Measurements from ENCODE around the gene AK4. TPM values are rescaled to one million over a fixed set of nuclear protein-coding genes. Genes with fewer than 3 reads are reported as not detected.
A peak's percentile ranks its signal among the peaks of the same experiment; 100 is the strongest.
"Not testable (repeated sequence)": the region's sequence is repeated elsewhere in the genome, so short reads cannot be mapped to it uniquely, and the experiment has no call there.

The AK4 gene
- polyA plus RNA-seq, 2 of the 4 experiments (the other 2 are of a cell fraction): 10.6 to 25.9 TPM

DNA sequence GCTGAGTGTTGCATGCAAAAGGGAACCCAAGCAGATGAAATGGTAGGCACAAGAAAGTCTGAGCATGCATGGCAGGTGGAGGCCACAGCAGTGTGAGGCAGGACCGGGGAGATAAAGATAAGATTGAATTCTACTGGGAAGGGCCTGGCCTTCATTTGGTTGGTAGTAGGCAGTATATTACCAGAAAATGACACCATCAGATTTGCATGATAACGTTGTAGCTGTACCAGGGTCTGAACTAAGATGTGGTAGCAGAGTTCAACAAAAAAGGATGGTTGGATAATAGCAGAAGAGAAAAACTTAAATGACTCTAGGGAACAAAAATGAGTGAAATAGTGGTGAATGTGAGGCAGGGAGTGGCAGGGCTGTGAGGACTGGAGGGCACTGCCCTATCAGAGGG, 85.8 kb downstream of the AK4 start:
- 79% methylated on average over 2 of the region's 2 CpGs for WGBS (ENCODE audit: missing lambda C conversion rate)
- Histone ChIP-seq H3K4me2 (no peak overlapping the region), H3K4me3 (no peak overlapping the region), H3K9me3 (no peaks in the 10 kb centered on the region; the same call in 2 of the 3 replicates), H3K4me1 (no peaks in the 10 kb centered on the region), H3K27ac (no peak overlapping the region)
- FAIRE-seq: no peak
- TF ChIP-seq HOXB13 (CRISPR knock-in tag; IDR thresholded peaks at IDR 0.05; ENCODE audit: low read depth) (no peak), SMC3 (IDR thresholded peaks at IDR 0.05) (no peak), RAD21 (conservative IDR thresholded peaks at IDR 0.05 in 1 of 2, IDR thresholded peaks at IDR 0.05 in 1 of 2) (no peak), CHD2 (IDR thresholded peaks at IDR 0.05; ENCODE audit: low read length, partially characterized antibody) (no peak), GATA3 (IDR thresholded peaks at IDR 0.05; ENCODE audit: borderline replicate concordance) (no peak), EHMT2 (IDR thresholded peaks at IDR 0.05; ENCODE audit: low read depth) (no peak), KDM5A (IDR thresholded peaks at IDR 0.05) (no peak), TFCP2L1 (CRISPR knock-in tag; IDR thresholded peaks at IDR 0.05) (no peak), JUNB (IDR thresholded peaks at IDR 0.05) (no peak), RNF2 (IDR thresholded peaks at IDR 0.05; ENCODE audit: borderline replicate concordance, low read depth) (no peak), TP53 (CRISPR knock-in tag; IDR thresholded peaks at IDR 0.05) (no peak), MYC (IDR thresholded peaks at IDR 0.05; ENCODE audit: borderline replicate concordance, low read length) (no peak)
- TF ChIP-seq, protein P1, sequence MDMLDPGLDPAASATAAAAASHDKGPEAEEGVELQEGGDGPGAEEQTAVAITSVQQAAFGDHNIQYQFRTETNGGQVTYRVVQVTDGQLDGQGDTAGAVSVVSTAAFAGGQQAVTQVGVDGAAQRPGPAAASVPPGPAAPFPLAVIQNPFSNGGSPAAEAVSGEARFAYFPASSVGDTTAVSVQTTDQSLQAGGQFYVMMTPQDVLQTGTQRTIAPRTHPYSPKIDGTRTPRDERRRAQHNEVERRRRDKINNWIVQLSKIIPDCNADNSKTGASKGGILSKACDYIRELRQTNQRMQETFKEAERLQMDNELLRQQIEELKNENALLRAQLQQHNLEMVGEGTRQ (IDR thresholded peaks at IDR 0.05): no peak
- TF ChIP-seq, protein P2, sequence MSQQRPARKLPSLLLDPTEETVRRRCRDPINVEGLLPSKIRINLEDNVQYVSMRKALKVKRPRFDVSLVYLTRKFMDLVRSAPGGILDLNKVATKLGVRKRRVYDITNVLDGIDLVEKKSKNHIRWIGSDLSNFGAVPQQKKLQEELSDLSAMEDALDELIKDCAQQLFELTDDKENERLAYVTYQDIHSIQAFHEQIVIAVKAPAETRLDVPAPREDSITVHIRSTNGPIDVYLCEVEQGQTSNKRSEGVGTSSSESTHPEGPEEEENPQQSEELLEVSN (IDR thresholded peaks at IDR 0.05; ENCODE audit: borderline replicate concordance, low read depth): no peak
- TF ChIP-seq, protein P3, sequence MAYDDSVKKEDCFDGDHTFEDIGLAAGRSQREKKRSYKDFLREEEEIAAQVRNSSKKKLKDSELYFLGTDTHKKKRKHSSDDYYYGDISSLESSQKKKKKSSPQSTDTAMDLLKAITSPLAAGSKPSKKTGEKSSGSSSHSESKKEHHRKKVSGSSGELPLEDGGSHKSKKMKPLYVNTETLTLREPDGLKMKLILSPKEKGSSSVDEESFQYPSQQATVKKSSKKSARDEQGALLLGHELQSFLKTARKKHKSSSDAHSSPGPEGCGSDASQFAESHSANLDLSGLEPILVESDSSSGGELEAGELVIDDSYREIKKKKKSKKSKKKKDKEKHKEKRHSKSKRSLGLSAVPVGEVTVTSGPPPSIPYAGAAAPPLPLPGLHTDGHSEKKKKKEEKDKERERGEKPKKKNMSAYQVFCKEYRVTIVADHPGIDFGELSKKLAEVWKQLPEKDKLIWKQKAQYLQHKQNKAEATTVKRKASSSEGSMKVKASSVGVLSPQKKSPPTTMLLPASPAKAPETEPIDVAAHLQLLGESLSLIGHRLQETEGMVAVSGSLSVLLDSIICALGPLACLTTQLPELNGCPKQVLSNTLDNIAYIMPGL (CRISPR knock-in tag; IDR thresholded peaks at IDR 0.05; ENCODE audit: borderline replicate concordance): no peak
- no peak for ATAC-seq
- ChIA-PET POLR2A (no interaction called here), CTCF (interaction anchor here (1.1 kb wide), 1 partner anchor 454 kb away, joined by 3 read pairs; no protein-coding TSS in a partner anchor)
- no peak for DNase-seq (ENCODE audit: low read depth in 1 of 2, low spot score in 1 of 2)

DNA sequence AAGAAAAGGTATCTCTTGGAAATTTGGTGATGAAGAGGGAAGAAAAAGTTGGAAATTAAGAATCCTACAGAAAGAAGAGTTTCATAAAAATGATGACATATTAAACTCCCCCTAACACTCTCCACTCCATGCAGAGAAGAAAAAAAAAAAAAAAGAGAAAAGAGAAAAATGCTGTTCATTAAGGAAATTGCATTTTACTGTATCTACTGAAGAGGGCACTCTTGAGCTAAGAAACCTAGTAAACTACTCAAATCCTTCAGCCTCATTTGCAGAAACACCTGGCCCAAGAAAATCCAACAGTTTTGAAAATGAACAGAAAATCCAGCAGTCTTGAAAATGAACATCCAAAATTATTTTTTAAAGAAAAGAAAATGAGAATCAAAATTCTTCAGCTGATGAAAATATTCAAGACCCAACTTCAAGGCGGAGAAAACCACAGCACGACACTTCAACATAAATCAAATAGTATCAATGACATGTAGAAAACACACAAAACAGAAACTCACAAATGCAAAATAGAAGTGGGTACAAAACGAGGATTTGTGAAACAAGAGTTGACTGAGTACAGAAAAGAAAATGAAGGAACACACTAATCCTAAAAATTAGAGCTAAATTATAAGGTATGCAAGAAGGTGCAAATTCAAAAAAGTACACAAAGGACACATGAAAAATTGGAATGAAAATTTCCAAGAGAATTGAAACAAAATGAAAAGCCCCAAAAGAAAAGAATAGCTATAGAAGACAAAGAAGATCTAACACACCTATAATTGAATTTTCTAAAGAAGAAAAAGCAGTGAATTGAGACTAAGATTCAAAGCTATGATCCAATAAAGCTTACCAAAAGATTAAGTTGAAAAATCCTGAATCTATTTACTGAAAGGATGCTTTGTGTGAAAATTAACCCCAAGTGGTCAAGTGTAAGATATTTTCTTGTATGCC, 88.1 kb downstream of the AK4 start:
- 68% methylated on average over 3 of the region's 3 CpGs for WGBS (ENCODE audit: missing lambda C conversion rate)
- H3K4me2 ChIP-seq: no peak overlapping the region
- TF ChIP-seq SMC3 (IDR thresholded peaks at IDR 0.05) (peak; percentile 36; the same call in 2 of the 3 replicates), ZSCAN20 (CRISPR knock-in tag; IDR thresholded peaks at IDR 0.05) (no peak), RAD21 (conservative IDR thresholded peaks at IDR 0.05 in 1 of 2, IDR thresholded peaks at IDR 0.05 in 1 of 2) (peak; percentile 40 to 70; a peak in 3 of 5 replicates), JUN (IDR thresholded peaks at IDR 0.05) (no peak), CHD2 (IDR thresholded peaks at IDR 0.05; ENCODE audit: low read length, partially characterized antibody) (no peak)
- TF ChIP-seq, protein P2 (IDR thresholded peaks at IDR 0.05; ENCODE audit: borderline replicate concordance, low read depth): no peak
- TF ChIP-seq, protein P4, sequence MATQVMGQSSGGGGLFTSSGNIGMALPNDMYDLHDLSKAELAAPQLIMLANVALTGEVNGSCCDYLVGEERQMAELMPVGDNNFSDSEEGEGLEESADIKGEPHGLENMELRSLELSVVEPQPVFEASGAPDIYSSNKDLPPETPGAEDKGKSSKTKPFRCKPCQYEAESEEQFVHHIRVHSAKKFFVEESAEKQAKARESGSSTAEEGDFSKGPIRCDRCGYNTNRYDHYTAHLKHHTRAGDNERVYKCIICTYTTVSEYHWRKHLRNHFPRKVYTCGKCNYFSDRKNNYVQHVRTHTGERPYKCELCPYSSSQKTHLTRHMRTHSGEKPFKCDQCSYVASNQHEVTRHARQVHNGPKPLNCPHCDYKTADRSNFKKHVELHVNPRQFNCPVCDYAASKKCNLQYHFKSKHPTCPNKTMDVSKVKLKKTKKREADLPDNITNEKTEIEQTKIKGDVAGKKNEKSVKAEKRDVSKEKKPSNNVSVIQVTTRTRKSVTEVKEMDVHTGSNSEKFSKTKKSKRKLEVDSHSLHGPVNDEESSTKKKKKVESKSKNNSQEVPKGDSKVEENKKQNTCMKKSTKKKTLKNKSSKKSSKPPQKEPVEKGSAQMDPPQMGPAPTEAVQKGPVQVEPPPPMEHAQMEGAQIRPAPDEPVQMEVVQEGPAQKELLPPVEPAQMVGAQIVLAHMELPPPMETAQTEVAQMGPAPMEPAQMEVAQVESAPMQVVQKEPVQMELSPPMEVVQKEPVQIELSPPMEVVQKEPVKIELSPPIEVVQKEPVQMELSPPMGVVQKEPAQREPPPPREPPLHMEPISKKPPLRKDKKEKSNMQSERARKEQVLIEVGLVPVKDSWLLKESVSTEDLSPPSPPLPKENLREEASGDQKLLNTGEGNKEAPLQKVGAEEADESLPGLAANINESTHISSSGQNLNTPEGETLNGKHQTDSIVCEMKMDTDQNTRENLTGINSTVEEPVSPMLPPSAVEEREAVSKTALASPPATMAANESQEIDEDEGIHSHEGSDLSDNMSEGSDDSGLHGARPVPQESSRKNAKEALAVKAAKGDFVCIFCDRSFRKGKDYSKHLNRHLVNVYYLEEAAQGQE (IDR thresholded peaks at IDR 0.05): no peak
- TF ChIP-seq, protein P5, sequence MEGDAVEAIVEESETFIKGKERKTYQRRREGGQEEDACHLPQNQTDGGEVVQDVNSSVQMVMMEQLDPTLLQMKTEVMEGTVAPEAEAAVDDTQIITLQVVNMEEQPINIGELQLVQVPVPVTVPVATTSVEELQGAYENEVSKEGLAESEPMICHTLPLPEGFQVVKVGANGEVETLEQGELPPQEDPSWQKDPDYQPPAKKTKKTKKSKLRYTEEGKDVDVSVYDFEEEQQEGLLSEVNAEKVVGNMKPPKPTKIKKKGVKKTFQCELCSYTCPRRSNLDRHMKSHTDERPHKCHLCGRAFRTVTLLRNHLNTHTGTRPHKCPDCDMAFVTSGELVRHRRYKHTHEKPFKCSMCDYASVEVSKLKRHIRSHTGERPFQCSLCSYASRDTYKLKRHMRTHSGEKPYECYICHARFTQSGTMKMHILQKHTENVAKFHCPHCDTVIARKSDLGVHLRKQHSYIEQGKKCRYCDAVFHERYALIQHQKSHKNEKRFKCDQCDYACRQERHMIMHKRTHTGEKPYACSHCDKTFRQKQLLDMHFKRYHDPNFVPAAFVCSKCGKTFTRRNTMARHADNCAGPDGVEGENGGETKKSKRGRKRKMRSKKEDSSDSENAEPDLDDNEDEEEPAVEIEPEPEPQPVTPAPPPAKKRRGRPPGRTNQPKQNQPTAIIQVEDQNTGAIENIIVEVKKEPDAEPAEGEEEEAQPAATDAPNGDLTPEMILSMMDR (IDR thresholded peaks at IDR 0.05): peak; percentile 38; the same call in 2 of the 3 replicates
- no peaks in the 10 kb centered on the region for H3K4me1 ChIP-seq
- FAIRE-seq (no peak), ATAC-seq (no peak), DNase-seq (ENCODE audit: low read depth in 1 of 2, low spot score in 1 of 2) (peak in 1 of 2 experiments; percentile 37)
- H3K9me3 ChIP-seq: no peaks in the 10 kb centered on the region; the same call in 2 of the 3 replicates
- CTCF ChIA-PET: interaction anchor here (0.6 to 2.2 kb wide), 10 partner anchors 13 to 452 kb away, joined by 3 to 20 read pairs (median 4); no protein-coding TSS in a partner anchor
- no peak overlapping the region for H3K4me3 ChIP-seq
- POLR2A ChIA-PET: no interaction called here
- H3K27ac ChIP-seq: no peak overlapping the region

DNA sequence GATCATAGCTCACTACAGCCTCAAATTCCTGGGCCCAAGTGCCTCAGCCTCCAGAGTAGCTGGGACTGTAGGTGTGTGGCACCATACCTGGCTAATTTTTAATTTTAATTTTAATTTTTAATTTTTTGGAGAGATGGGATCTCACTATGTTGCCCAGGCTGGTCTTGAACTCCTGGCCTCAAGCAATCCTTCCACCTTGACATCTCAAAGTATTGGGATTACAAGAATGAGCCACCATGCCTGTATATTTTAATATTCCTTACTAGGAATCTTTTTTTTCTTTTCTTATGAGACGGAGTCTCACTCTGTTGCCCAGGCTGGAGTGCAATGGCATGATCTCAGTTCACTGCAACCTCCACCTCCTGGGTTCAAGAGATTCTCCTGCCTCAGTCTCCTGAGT, 89.1 kb downstream of the AK4 start:
- ATAC-seq; POLR2A ChIA-PET; H3K4me3 ChIP-seq; H3K4me1 ChIP-seq; H3K4me2 ChIP-seq; H3K27ac ChIP-seq; H3K9me3 ChIP-seq; DNase-seq (ENCODE audit: low read depth in 1 of 2, low spot score in 1 of 2); FAIRE-seq: not testable (repeated sequence)
- CTCF ChIA-PET: interaction anchor here (2.2 kb wide), 1 partner anchor 451 kb away, joined by 20 read pairs; no protein-coding TSS in a partner anchor
- 100% methylated on average over 1 of the region's 1 CpG for WGBS (ENCODE audit: missing lambda C conversion rate)
